Right cardiac atrium (tissue), 5 donors: Measurements from ENCODE around the gene MON2. TPM values are rescaled to one million over a fixed set of nuclear protein-coding genes. Genes with fewer than 3 reads are reported as not detected.

Source experiments
- ATAC-seq, 2 donors: fragments of 200-7000 bp; cut with Tn5 transposase; one replicate each; pipeline versions ENCODE4 v1.8.0 to v1.9.1; 2020; ENCODE audit warnings: moderate library complexity in 2 of 2, mild to moderate bottlenecking in 1 of 2
- DNase-seq, 3 donors: peaks; one replicate each; pipeline ENCODE4 v3.0.0-alpha.2; 2020
- H3K27ac ChIP-seq: one replicate; pipeline ENCODE4 v1.5.1; 2013; ENCODE audit warnings: mild to moderate bottlenecking, low read length, control low read depth, moderate library complexity
- H3K27me3 ChIP-seq: one replicate; pipeline ENCODE4 v1.6.1; 2013; ENCODE audit not compliant: control insufficient read depth, insufficient read depth
- H3K4me1 ChIP-seq: one replicate; pipeline ENCODE4 v1.6.1; 2013; ENCODE audit warnings: low read length; ENCODE audit not compliant: control insufficient read depth, insufficient read depth
- H3K4me3 ChIP-seq: one replicate; pipeline ENCODE4 v1.5.1; 2013; ENCODE audit warnings: low read length, control low read depth
- H3K9me3 ChIP-seq: one replicate; pipeline ENCODE4 v1.6.1; 2013; ENCODE audit warnings: low read length; ENCODE audit not compliant: control insufficient read depth
- WGBS: extraction: QIAGEN DNeasy Blood & Tissue Kit; methylation state at CpG from one replicate; pipeline ENCODE4 v1.1.7; 2013; 5-methylcytosine and 5-hydroxymethylcytosine counted together
- intact Hi-C, 4 donors: fragments of 100-400 bp; cut with DNase I; formaldehyde crosslinking; loops; one replicate each; pipeline versions ENCODE4 v1.11.0 to v1.14.0; 2022 to 2023
- polyA plus RNA-seq: library from polyadenylated mRNA; stranded (reverse); fragments of 200-250 nt; gene quantifications from one replicate; pipeline ENCODE4 v1.2.3, GENCODE V29; 2013
- total RNA-seq, 4 donors: library from RNA; stranded (reverse); fragmentation: NEBNext Ultra II Directional; extraction: Animal tissue kit (Norgen Biotek cat#: 25700); gene quantifications; one replicate each; pipeline ENCODE4 v1.2.1, GENCODE V29; 2021
- donor health status: healthy with polysubstance abuse.
- donor health status: DM: no; HTN: yes; CAD: no.
- donor health status: DM: no; HTN: no; CAD: no.
- donor health status: DM: no; HTN: yes; CAD: no; lungs with severe emphysema.
- donor health status: DM: yes; HTN: yes; CAD: no.

Gene MON2
- total and polyA plus RNA-seq, 5 donors, result 9.1 to 29.0 (median 24.5) TPM

DNA sequence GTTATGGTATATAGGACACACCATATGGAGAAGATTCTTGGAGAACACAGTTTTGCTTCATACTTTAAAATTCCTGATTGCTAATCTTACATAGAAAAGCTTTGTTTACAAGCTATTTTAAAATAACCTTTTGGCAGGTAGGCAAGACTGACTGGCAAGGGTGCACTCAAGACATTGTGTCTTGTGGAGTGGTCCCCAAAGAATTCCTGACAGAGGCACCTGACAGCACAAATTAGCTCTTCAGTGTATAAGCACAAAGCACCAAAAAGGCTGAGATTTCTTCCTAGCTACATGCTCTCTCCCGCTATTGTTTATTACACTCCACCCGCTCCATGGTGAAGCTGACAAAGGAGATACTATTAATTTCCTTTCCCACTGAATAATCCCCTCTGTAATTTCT lies 139.4 kb downstream of the MON2 start:
- WGBS, result 97% methylated on average over 2 of the region's 2 CpGs
- Histone ChIP-seq H3K27me3 (no peaks in the 10 kb centered on the region), H3K27ac (no peak overlapping the region), H3K4me1 (no peaks in the 10 kb centered on the region), H3K4me3 (no peak overlapping the region), H3K9me3 (no peaks in the 10 kb centered on the region)
- no peak for ATAC-seq
- intact Hi-C loops, result loop anchor here in 1 of 4 donors (10.0 kb wide), 1 partner anchor 99 kb away; no protein-coding TSS in a partner anchor
- DNase-seq, result no peak

DNA sequence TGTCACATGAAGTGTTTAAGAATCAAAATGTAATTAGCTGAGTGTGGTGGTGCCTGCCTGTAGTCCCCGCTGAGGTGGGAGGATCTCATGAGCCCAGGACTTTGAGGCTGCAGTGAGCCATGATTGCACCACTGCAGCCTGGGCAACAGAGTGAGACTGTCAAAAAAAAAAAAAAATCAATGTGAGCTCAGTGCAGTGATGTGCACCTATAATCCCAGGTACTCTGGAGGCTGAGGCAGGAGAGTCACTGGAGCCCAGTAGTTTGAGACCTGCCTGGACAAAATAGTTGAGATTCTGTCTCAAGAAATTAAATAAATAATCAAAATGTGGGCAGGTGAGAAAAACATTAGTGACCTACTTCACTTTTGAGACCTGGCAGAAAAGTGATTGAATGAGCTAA lies 140.0 kb downstream of the MON2 start:
- no peaks in the 10 kb centered on the region for H3K4me1 ChIP-seq

DNA sequence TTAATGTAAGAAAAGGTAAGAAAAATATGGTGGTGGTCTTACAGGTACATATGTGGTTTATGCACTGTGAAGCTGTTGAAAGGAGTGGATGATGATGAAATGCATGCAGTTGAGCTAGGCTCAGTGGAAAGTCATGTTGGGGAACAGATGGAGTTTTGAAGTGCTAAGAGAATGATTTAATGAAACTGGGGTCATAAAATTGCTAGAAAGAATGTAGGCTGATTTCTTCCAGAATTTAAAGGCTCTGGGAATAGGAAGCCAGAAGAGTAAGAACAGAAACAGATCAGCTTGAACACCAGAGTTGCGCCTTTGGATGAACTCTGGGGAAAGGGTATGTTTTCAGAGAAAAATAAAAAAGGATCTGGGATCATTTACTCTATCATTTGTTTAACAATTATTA lies 146.5 kb downstream of the MON2 start:
- DNase-seq (no peak), ATAC-seq (no peak)
- Histone ChIP-seq H3K27ac (no peak overlapping the region), H3K4me1 (no peaks in the 10 kb centered on the region), H3K4me3 (no peak overlapping the region), H3K27me3 (no peaks in the 10 kb centered on the region), H3K9me3 (no peaks in the 10 kb centered on the region)
- intact Hi-C loops, result no loop called here
- WGBS, result 96% methylated on average over 1 of the region's 1 CpG

More for the DNA sequence above, 140.0 kb downstream of the MON2 start:
- DNase-seq, result no peak
- intact Hi-C loops, result loop anchor here in 1 of 4 donors (10.0 kb wide), 1 partner anchor 98 kb away; no protein-coding TSS in a partner anchor
- H3K27me3 ChIP-seq, result no peaks in the 10 kb centered on the region
- WGBS, result 98% methylated on average over 1 of the region's 1 CpG
- H3K27ac ChIP-seq, result no peak overlapping the region
- ATAC-seq, result no peak
- H3K9me3 ChIP-seq, result no peaks in the 10 kb centered on the region
- no peak overlapping the region for H3K4me3 ChIP-seq

DNA sequence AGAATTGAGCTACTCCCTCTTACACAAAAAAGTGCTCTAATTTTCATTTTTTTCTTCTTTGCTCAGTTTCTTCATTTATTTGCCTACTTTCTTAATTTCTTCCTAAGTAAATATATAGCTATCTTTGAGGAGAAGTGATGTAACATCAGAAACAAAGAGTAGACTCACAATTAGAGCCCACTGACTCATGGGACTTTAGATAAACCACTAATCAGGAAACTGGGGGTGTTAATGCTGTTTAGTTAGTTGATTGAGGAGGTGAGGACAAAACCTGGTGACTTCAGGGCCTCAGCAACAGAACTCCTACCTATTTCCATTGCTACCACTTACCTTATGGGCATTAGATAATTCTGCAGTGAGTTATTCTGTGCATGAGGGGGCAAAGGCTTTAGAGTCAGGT lies 151.7 kb downstream of the MON2 start:
- DNase-seq (no peak), ATAC-seq (peak in 1 of 2 donors; percentile 40)
- intact Hi-C loops, result no loop called here
- Histone ChIP-seq H3K27me3 (no peaks in the 10 kb centered on the region), H3K27ac (no peak overlapping the region), H3K9me3 (no peaks in the 10 kb centered on the region), H3K4me3 (no peak overlapping the region), H3K4me1 (peaks cover 2% of the 10 kb centered on the region)

DNA sequence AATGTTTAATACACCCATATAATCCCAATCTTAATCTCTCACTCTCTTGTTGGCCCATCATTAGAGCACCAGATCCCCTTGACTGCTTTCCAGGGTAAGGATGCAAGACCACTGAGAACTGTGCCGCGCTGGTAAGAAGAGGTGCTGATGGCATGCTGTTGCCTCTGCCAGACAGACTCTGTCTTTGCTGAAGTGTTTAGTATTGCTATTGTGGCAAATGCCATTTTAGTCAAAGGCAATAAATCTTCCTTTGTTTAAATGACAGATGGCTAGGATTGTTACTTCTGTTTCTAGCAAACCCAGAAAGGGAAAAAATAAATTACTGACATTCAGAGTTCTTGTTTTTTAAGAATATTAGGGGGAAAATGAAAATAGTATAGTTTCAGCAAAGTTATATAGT lies 152.3 kb downstream of the MON2 start:
- intact Hi-C loops, result no loop called here
- ATAC-seq (no peak), DNase-seq (no peak)
- H3K27me3 ChIP-seq, result no peaks in the 10 kb centered on the region
- H3K9me3 ChIP-seq, result no peaks in the 10 kb centered on the region
- H3K27ac ChIP-seq, result no peak overlapping the region
- H3K4me3 ChIP-seq, result no peak overlapping the region
- peaks cover 2% of the 10 kb centered on the region for H3K4me1 ChIP-seq
- 88% methylated on average over 2 of the region's 2 CpGs for WGBS

DNA sequence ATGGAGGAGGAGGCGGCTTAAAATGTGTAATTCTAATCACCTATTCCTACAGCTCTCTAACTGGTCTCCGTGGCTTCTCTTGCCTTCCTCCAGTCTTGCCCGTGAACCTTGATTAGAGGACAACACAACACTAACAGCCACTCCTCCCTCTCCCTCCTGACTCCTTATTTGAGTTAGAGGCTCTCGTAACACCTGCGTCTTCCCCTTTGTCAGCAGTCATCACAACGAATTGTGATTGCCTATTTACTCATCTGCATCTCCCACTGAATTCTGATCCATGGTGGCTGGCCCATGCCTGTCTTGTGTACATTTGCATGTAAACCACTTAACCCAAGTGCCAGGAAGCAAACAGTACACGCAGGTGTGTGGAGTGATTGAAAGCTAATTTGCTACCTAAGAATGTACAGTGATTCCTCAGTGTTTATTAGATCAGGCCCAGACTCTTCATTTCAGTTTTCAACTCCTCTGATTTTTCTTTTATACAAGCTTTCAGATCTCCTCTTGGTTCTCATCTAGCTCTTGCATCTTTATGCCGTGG lies 154.5 kb downstream of the MON2 start:
- no peak for DNase-seq
- Histone ChIP-seq H3K27me3 (no peaks in the 10 kb centered on the region), H3K27ac (no peak overlapping the region), H3K4me3 (no peak overlapping the region), H3K4me1 (peaks cover 2% of the 10 kb centered on the region), H3K9me3 (no peaks in the 10 kb centered on the region)
- WGBS, result 81% methylated on average over 8 of the region's 8 CpGs
- no peak for ATAC-seq
- intact Hi-C loops, result loop anchor here in 1 of 4 donors (10.0 kb wide), 1 partner anchor 94 kb away; no protein-coding TSS in a partner anchor

DNA sequence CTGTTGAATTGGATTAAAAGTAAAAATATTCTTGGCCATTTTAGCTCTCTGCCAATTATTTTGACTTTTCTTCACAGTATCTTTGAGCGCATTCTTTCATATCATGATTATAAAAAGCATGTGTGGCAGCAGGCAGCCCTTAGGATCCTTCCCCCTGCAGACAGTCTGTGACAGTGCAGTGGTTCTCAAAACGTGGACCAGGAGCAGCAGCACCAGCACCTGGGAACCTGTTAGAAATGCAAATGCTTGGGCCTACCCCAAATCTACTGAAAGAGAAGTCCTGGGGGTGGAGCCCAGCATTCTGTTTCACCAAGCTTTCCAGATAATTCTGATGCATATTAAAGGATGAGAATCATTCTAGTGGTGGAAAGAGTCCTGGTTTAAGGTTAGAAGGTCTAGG lies 155.6 kb downstream of the MON2 start:
- H3K27me3 ChIP-seq, result no peaks in the 10 kb centered on the region
- DNase-seq (no peak), ATAC-seq (no peak)
- intact Hi-C loops, result loop anchor here in 1 of 4 donors (10.0 kb wide), 1 partner anchor 93 kb away; no protein-coding TSS in a partner anchor
- WGBS, result 52% methylated on average over 2 of the region's 2 CpGs
- peaks cover 2% of the 10 kb centered on the region for H3K4me1 ChIP-seq
- no peak overlapping the region for H3K4me3 ChIP-seq
- no peaks in the 10 kb centered on the region for H3K9me3 ChIP-seq
- no peak overlapping the region for H3K27ac ChIP-seq

DNA sequence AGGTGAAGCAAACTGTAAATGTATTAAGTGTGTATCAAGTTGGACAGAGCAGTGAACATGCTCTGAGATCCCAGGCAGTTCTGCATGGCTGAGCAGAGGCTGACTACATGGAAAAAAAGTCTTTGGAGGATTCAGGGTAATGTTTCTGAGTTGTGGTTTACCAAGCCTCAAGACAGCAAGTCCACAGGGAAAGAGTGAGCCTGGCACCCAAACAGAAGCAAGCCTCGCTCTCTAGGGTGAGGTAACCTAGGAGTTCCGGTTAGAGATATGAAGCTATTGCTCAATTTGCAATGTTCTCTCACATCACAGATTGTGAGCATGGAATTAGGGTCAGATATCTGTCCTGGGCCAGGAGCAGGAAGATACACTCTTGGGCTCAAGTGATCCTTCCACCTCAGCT lies 158.6 kb downstream of the MON2 start:
- no peak overlapping the region for H3K27ac ChIP-seq
- no peak overlapping the region for H3K4me3 ChIP-seq
- H3K9me3 ChIP-seq, result no peaks in the 10 kb centered on the region
- 61% methylated on average over 2 of the region's 2 CpGs for WGBS
- H3K27me3 ChIP-seq, result no peaks in the 10 kb centered on the region
- intact Hi-C loops, result loop anchor here in 1 of 4 donors (10.0 kb wide), 1 partner anchor 90 kb away; no protein-coding TSS in a partner anchor
- no peaks in the 10 kb centered on the region for H3K4me1 ChIP-seq
- DNase-seq (peak in 2 of 3 donors; percentile 38 to 55), ATAC-seq (peak; percentile 76 to 79)

DNA sequence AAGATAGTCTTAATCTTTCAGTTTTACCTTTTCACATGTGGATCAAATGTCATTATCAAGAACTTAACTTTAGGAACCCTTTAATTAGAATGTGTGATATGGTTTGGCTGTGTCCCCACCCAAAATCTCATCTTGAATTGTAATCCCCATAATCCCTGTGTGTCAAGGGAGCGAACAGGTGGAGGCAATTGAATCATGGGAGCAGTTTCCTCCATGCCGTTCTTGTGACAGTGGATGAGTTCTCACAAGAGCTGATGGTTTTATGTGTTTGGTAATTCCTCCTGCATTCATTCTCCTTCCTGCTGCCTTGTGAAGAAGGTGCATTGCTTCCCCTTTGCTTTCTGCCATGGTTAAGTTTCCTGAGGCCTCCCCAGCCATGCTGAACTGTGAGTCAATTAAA lies 160.6 kb downstream of the MON2 start:
- H3K9me3 ChIP-seq, result no peaks in the 10 kb centered on the region
- ATAC-seq (no peak), DNase-seq (no peak)
- H3K27me3 ChIP-seq, result no peaks in the 10 kb centered on the region
- H3K4me1 ChIP-seq, result no peaks in the 10 kb centered on the region
- intact Hi-C loops, result loop anchor here in 1 of 4 donors (10.0 kb wide), 1 partner anchor 88 kb away; no protein-coding TSS in a partner anchor
- no peak overlapping the region for H3K27ac ChIP-seq
- 84% methylated on average over 2 of the region's 2 CpGs for WGBS
- H3K4me3 ChIP-seq, result no peak overlapping the region

DNA sequence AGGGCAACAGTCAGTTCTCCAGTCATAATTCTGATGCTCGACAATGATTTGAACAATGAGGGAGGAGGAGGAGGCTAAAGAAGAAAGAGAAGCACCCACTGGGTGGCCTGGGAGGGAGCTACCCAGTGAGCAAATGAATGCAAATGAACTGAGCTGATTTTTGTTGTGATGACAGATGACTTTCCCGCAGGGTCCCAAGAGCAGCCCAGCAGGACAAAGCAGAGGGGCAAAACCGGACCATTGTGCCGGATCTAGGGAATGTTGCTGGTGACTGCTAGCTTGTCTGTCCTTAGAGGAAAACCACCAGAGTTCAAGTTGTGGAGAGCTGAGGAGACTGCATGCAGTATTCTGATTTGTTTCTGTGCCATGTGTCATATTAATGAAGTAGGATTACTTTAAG lies 162.8 kb downstream of the MON2 start:
- no peaks in the 10 kb centered on the region for H3K4me1 ChIP-seq
- no peak for ATAC-seq
- H3K4me3 ChIP-seq, result no peak overlapping the region
- no peaks in the 10 kb centered on the region for H3K27me3 ChIP-seq
- H3K27ac ChIP-seq, result no peak overlapping the region
- DNase-seq, result no peak
- intact Hi-C loops, result loop anchor here in 1 of 4 donors (10.0 kb wide), 1 partner anchor 85 kb away; no protein-coding TSS in a partner anchor
- H3K9me3 ChIP-seq, result no peaks in the 10 kb centered on the region
- 70% methylated on average over 4 of the region's 4 CpGs for WGBS

DNA sequence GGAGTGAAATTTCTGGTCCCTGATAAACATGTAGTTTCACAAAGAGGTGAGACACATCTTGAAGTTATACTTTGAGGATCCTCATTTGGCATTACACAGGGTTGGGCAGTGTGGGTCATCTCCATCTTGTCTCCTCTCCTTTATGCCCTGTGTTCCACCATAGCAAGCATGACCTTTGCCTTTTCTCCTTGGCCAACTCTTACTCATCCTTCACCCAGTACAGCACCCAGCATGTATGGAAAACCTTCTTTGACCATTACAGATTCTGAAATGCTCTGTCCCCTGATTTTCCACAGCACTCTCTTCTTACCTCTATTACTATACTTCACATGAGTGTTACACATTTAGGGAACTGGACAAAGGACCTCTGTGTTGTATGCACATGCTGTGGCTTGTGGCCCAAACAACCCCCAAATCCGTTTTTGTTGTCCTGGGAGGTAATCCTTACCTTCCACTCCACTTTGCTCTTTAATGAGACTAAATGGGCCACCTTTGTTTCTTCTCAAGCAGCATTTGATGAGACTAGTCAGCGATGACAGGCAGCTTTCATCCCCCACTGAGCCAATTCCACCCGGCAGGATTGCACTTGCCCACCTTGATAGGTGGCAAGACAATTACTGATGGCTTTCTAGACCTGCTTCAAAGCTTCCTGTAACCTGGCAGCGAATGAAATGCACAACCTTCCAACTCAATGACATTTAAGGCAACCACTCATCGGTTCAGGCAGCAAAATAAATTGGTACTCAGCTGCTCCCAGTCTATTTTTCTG lies 163.5 kb downstream of the MON2 start:
- ATAC-seq (no peak), DNase-seq (no peak)
- no peaks in the 10 kb centered on the region for H3K27me3 ChIP-seq
- intact Hi-C loops, result loop anchor here in 1 of 4 donors (10.0 kb wide), 1 partner anchor 85 kb away; no protein-coding TSS in a partner anchor
- WGBS, result 91% methylated on average over 5 of the region's 5 CpGs
- no peaks in the 10 kb centered on the region for H3K4me1 ChIP-seq
- no peaks in the 10 kb centered on the region for H3K9me3 ChIP-seq
- H3K27ac ChIP-seq, result no peak overlapping the region
- H3K4me3 ChIP-seq, result no peak overlapping the region
